Neural progenitor cell (in vitro differentiated cells): ENCODE measurements around the gene STAT3. TPM values are rescaled to one million over a fixed set of nuclear protein-coding genes. Genes with fewer than 3 reads are reported as not detected.

Experiments
- DNase-seq: peaks from one replicate; pipeline ENCODE4 v3.0.0-alpha.2; 2016; ENCODE audit warnings: low spot score
- H2AFZ ChIP-seq: fragments of 200-600 bp; sonication (generic); replicated peaks from 2 replicates; pipeline ENCODE4 v1.6.1; 2016; ENCODE audit warnings: antibody characterized with exemption
- H3F3A ChIP-seq: fragments of 200-600 bp; sonication (generic); 2 replicates; pipeline ENCODE4 v1.6.1; 2016; ENCODE audit warnings: antibody characterized with exemption, low read depth
- H3K27ac ChIP-seq: fragments of 200-600 bp; sonication (generic); 2 replicates; pipeline ENCODE4 v1.5.1; 2016; ENCODE audit warnings: mild to moderate bottlenecking
- H3K27me3 ChIP-seq: fragments of 200-600 bp; sonication (generic); 2 replicates; pipeline ENCODE4 v1.6.1; 2016; ENCODE audit warnings: mild to moderate bottlenecking, moderate library complexity
- H3K36me3 ChIP-seq: fragments of 200-600 bp; sonication (generic); 2 replicates; pipeline ENCODE4 v1.5.1; 2016
- H3K4me1 ChIP-seq: fragments of 200-600 bp; sonication (generic); 2 replicates; pipeline ENCODE4 v1.6.1; 2016; ENCODE audit warnings: mixed run types
- H3K4me2 ChIP-seq: fragments of 200-600 bp; sonication (generic); 2 replicates; pipeline ENCODE4 v1.6.1; 2016
- H3K4me3 ChIP-seq: fragments of 200-600 bp; sonication (generic); 2 replicates; pipeline ENCODE4 v1.5.1; 2016
- H3K79me2 ChIP-seq: fragments of 200-600 bp; sonication (generic); 2 replicates; pipeline ENCODE4 v1.6.1; 2016; ENCODE audit warnings: low read depth
- H3K9ac ChIP-seq: fragments of 200-600 bp; sonication (generic); 2 replicates; pipeline ENCODE4 v1.6.1; 2016
- H3K9me3 ChIP-seq: fragments of 200-600 bp; sonication (generic); 2 replicates; pipeline ENCODE4 v1.5.1; 2016; ENCODE audit warnings: low read depth
- H4K20me1 ChIP-seq: fragments of 200-600 bp; sonication (generic); 2 replicates; pipeline ENCODE4 v1.6.1; 2016; ENCODE audit warnings: low read depth
- H3K27ac Mint-ChIP-seq: 3 replicates; pipeline ENCODE4 v1.8.0; 2021; ENCODE audit warnings: mixed read lengths
- H3K27me3 Mint-ChIP-seq: 2 replicates; pipeline ENCODE4 v1.8.0; 2022; ENCODE audit warnings: low read depth, mild to moderate bottlenecking, inconsistent platforms, moderate library complexity, mixed read lengths; ENCODE audit not compliant: insufficient read depth
- H3K36me3 Mint-ChIP-seq: 3 replicates; pipeline ENCODE4 v1.8.0; 2021; ENCODE audit warnings: mixed read lengths
- H3K4me1 Mint-ChIP-seq: 3 replicates; pipeline ENCODE4 v1.8.0; 2021; ENCODE audit warnings: mixed read lengths
- H3K4me3 Mint-ChIP-seq: 3 replicates; pipeline ENCODE4 v1.8.0; 2021; ENCODE audit warnings: mild to moderate bottlenecking, moderate library complexity, mixed read lengths
- H3K9me3 Mint-ChIP-seq: 3 replicates; pipeline ENCODE4 v1.8.0; 2020; ENCODE audit warnings: mixed read lengths
- EZH2 ChIP-seq: fragments of 200-600 bp; sonication (generic); IDR thresholded peaks from 2 replicates; pipeline ENCODE4 v1.6.1; 2017; ENCODE audit warnings: antibody characterized with exemption, mild to moderate bottlenecking, moderate library complexity
- EZH2phosphoT487 ChIP-seq: fragments of 200-600 bp; sonication (generic); IDR thresholded peaks from 2 replicates; pipeline ENCODE4 v1.6.1; 2017; ENCODE audit warnings: antibody characterized with exemption
- total RNA-seq: library from RNA; depleted of rRNA; stranded (reverse); fragments of >200 nt; gene quantifications from 2 replicates; pipeline ENCODE4 v1.2.3, GENCODE V29; 2015; ENCODE audit warnings: low replicate concordance
- TF ChIP-seq, protein P1 (sequence below): fragments of 200-600 bp; sonication (generic); IDR thresholded peaks from 2 replicates; pipeline ENCODE4 v1.5.1; 2017; ENCODE audit warnings: antibody characterized with exemption, mild to moderate bottlenecking

STAT3 gene
- total RNA-seq, 1 donor from 2014 or later, result 54.9 TPM

DNA sequence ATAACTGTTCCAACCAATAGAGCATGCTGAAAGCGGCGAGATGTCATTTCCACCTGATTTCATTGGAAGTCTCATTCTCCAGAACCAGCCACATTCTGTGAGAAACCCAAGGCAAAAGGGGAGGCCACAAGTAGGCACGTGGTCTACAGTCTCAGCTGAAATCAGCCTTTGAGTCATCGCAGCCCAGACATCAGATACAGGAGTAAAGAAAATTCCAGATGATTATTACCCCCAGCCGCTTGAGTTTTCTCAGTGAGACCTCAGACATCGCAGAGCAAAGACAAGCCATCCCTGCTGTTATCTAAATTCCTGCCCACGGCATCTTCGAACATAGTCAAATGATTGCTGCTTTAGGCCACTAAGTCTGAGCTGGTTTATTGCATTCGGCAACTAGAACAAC, 23.1 kb downstream of the STAT3 start:
- Histone ChIP-seq H2AFZ (no peak overlapping the region), H3K27me3 (no peaks in the 10 kb centered on the region), H3F3A (peaks cover 35% of the 10 kb centered on the region), H3K9ac (no peak overlapping the region), H3K79me2 (peaks cover 99% of the 10 kb centered on the region), H3K4me1 (peaks cover 15% of the 10 kb centered on the region), H3K9me3 (no peaks in the 10 kb centered on the region), H3K4me2 (no peak overlapping the region), H3K36me3 (no peaks in the 10 kb centered on the region), H3K4me3 (no peak overlapping the region), H4K20me1 (peaks cover 46% of the 10 kb centered on the region), H3K27ac (no peak overlapping the region)
- no peak for DNase-seq
- no peak for TF ChIP-seq EZH2phosphoT487
- TF ChIP-seq, protein P1, sequence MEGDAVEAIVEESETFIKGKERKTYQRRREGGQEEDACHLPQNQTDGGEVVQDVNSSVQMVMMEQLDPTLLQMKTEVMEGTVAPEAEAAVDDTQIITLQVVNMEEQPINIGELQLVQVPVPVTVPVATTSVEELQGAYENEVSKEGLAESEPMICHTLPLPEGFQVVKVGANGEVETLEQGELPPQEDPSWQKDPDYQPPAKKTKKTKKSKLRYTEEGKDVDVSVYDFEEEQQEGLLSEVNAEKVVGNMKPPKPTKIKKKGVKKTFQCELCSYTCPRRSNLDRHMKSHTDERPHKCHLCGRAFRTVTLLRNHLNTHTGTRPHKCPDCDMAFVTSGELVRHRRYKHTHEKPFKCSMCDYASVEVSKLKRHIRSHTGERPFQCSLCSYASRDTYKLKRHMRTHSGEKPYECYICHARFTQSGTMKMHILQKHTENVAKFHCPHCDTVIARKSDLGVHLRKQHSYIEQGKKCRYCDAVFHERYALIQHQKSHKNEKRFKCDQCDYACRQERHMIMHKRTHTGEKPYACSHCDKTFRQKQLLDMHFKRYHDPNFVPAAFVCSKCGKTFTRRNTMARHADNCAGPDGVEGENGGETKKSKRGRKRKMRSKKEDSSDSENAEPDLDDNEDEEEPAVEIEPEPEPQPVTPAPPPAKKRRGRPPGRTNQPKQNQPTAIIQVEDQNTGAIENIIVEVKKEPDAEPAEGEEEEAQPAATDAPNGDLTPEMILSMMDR, result no peak
- TF ChIP-seq EZH2, result no peak
- peaks cover 29% of the 10 kb centered on the region for H3K4me1 Mint-ChIP-seq
- no peaks in the 10 kb centered on the region for H3K36me3 Mint-ChIP-seq
- H3K9me3 Mint-ChIP-seq, result no peaks in the 10 kb centered on the region
- no peak overlapping the region for H3K4me3 Mint-ChIP-seq
- peaks cover 4% of the 10 kb centered on the region for H3K27me3 Mint-ChIP-seq
- no peak overlapping the region for H3K27ac Mint-ChIP-seq

DNA sequence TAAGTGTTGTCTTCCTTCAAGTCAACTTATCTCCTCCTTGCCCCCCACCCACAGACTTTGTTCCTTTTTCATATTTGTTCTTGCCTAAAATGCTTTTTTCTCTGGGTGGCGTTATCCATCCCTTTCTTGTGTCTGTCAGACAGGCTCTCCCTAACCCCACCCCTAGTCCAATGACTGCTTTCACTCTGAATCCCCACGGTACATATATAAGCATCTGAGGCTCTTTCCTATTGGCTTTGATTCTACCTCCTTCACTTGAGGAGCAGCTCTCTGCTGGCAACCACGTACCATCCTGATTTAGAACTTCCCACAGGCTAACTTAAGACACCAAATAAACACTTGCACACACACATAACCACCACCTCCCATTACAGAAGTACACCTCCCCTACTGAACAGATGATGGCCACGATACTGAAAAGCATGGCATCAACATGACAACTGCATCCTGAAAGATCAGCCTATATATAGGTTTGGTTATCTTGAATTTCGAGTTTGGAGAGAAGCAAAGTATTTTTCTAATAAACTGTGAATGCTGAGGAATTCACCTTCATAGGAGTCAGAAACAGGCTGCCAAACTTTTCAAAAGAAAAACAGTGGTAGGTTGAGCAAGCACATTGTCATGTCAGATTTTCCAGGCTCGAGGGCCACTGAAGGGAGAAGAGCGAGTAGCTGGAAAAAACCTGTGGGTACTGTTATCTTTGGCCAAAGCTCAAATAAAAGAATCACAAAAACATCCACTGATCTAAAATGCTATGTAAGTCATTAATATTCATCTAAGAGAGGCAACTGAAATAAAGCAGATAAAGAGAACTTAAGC, 24.3 kb downstream of the STAT3 start:
- Histone ChIP-seq H2AFZ (no peak overlapping the region), H3K4me1 (peaks cover 15% of the 10 kb centered on the region), H3K9ac (no peak overlapping the region), H3K27me3 (no peaks in the 10 kb centered on the region), H3K9me3 (no peaks in the 10 kb centered on the region), H3K36me3 (no peaks in the 10 kb centered on the region), H3K79me2 (peaks cover 96% of the 10 kb centered on the region), H3K4me2 (no peak overlapping the region), H4K20me1 (peaks cover 46% of the 10 kb centered on the region), H3K4me3 (no peak overlapping the region), H3F3A (peaks cover 35% of the 10 kb centered on the region), H3K27ac (no peak overlapping the region)
- DNase-seq, result no peak
- no peak overlapping the region for H3K4me3 Mint-ChIP-seq
- H3K36me3 Mint-ChIP-seq, result no peaks in the 10 kb centered on the region
- H3K27ac Mint-ChIP-seq, result no peak overlapping the region
- TF ChIP-seq EZH2 (no peak), EZH2phosphoT487 (no peak)
- TF ChIP-seq, protein P1, result no peak
- peaks cover 4% of the 10 kb centered on the region for H3K27me3 Mint-ChIP-seq
- peaks cover 34% of the 10 kb centered on the region for H3K4me1 Mint-ChIP-seq
- no peaks in the 10 kb centered on the region for H3K9me3 Mint-ChIP-seq

DNA sequence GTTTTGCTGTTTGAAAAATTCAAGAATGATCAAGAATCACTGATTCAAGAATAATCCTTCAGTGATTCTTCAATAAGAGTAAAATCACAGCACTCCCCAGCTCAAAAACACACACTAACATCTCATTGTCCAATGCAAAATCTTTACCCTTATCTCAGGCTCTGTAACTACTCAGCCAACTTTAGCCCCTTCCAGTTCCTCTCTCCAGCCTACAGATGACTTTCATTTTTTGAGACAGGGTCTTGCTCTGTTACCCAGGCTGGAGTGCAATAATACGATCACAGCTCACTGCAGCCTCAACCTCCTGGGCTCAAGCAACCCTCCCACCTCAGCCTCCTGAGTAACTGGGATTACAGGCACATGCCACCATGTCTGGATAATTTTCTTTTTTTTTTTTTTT, 25.0 kb downstream of the STAT3 start:
- H3K27me3 ChIP-seq, result no peaks in the 10 kb centered on the region

More for the DNA sequence above, 25.0 kb downstream of the STAT3 start:
- Histone ChIP-seq H3K4me2 (no peak overlapping the region), H3K9ac (no peak overlapping the region), H3K36me3 (no peaks in the 10 kb centered on the region), H3K4me1 (peaks cover 15% of the 10 kb centered on the region), H3K4me3 (no peak overlapping the region), H3K79me2 (peaks cover 94% of the 10 kb centered on the region), H3K27ac (no peak overlapping the region), H2AFZ (no peak overlapping the region), H3F3A (peaks cover 33% of the 10 kb centered on the region), H3K9me3 (no peaks in the 10 kb centered on the region), H4K20me1 (peaks cover 46% of the 10 kb centered on the region)
- Mint-ChIP-seq H3K36me3 (no peaks in the 10 kb centered on the region), H3K27ac (no peak overlapping the region), H3K27me3 (peaks cover 4% of the 10 kb centered on the region), H3K9me3 (no peaks in the 10 kb centered on the region), H3K4me1 (peaks cover 39% of the 10 kb centered on the region), H3K4me3 (no peak overlapping the region)
- no peak for TF ChIP-seq EZH2phosphoT487
- TF ChIP-seq, protein P1, result no peak
- no peak for TF ChIP-seq EZH2
- no peak for DNase-seq
